ENCODE data around the gene SLC39A8.

DNA sequence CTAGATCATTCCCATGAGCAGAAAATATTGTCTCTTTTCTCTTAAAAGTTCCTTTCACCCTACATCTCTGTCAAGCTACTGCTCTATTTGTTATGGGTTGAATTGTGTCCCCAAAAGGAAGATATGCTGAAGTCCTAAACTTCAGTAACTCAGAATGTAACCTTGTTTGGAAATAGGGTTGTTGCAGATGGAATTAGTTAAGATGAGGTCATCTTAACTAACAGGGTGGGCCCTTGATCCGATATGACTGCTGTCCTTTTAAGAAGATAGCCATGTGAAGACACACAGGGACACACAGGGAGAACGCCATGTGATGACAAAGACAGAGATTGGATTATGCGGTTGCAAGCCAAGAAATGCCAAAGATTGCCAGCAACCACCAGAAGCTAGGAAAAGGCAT, 12.8 kb upstream of the SLC39A8 start:
- TF ChIP-seq, protein P1, sequence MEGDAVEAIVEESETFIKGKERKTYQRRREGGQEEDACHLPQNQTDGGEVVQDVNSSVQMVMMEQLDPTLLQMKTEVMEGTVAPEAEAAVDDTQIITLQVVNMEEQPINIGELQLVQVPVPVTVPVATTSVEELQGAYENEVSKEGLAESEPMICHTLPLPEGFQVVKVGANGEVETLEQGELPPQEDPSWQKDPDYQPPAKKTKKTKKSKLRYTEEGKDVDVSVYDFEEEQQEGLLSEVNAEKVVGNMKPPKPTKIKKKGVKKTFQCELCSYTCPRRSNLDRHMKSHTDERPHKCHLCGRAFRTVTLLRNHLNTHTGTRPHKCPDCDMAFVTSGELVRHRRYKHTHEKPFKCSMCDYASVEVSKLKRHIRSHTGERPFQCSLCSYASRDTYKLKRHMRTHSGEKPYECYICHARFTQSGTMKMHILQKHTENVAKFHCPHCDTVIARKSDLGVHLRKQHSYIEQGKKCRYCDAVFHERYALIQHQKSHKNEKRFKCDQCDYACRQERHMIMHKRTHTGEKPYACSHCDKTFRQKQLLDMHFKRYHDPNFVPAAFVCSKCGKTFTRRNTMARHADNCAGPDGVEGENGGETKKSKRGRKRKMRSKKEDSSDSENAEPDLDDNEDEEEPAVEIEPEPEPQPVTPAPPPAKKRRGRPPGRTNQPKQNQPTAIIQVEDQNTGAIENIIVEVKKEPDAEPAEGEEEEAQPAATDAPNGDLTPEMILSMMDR (IDR thresholded peaks at IDR 0.05) = no peak
- TF ChIP-seq POLR2A (IDR thresholded peaks at IDR 0.05) = no peak
- no peak for TF ChIP-seq POLR2AphosphoS5 (IDR thresholded peaks at IDR 0.05)
- TF ChIP-seq EP300 (IDR thresholded peaks at IDR 0.05) = no peak
